Measurements from ENCODE around the gene ATP6V0D1. TPM values are rescaled to one million over a fixed set of nuclear protein-coding genes. Genes with fewer than 3 reads are reported as not detected.
A peak's percentile ranks its signal among the peaks of the same experiment; 100 is the strongest.

The ATP6V0D1 gene
- total and polyA plus RNA-seq, 8 donors: 17.4 to 54.0 (median 32.3) TPM

DNA sequence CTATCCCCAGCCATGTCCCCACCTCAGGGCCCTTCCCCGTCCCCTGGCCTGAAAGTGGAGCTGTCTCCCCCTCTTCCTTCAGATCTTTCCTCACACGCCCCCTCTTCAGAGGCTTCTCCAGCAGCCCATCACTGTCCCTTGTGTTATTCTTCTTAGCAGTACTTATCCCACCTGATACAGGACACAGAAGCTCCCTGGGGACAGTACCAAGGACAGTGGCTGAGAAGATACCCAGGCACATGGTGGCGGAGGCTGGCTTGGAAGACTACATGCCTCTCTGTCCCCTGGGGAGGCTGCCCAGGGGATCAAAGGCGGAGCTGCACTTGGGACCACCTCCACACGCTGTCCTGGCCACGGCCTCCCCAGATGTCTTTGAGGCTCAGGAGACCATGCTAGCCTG is 26.1 kb downstream of the ATP6V0D1 start:
- Histone ChIP-seq H3K27me3 (no peaks in the 10 kb centered on the region), H3K27ac (no peak overlapping the region), H3K4me1 (peaks cover 56 to 68% (median 60%) of the 10 kb centered on the region in 3 donors), H3K9me3 (no peaks in the 10 kb centered on the region), H3K36me3 (peaks cover 0 to 4% (median 0%) of the 10 kb centered on the region in 3 donors), H3K4me3 (no peak overlapping the region)
- TF ChIP-seq CTCF (IDR thresholded peaks at IDR 0.05): no peak
- ATAC-seq: no peak
- no peak for DNase-seq
- no peak for FAIRE-seq
- intact Hi-C loops (cut with DNase I): no loop called here
- WGBS, 2 donors: 90 to 94% methylated on average over 6 of the region's 6 CpGs

GRCh38 chr16:67454104-67454503 is 26.9 kb downstream of the ATP6V0D1 start:
- intact Hi-C loops (cut with DNase I): no loop called here
- Histone ChIP-seq H3K4me3 (no peak overlapping the region), H3K4me1 (peaks cover 49 to 66% (median 53%) of the 10 kb centered on the region in 3 donors), H3K36me3 (peaks cover 0 to 4% (median 0%) of the 10 kb centered on the region in 3 donors), H3K9me3 (no peaks in the 10 kb centered on the region), H3K27ac (peak overlapping the region in 1 of 4 donors; percentile 81), H3K27me3 (no peaks in the 10 kb centered on the region)
- no peak for DNase-seq
- ATAC-seq: no peak
- FAIRE-seq: no peak
- no peak for TF ChIP-seq CTCF (IDR thresholded peaks at IDR 0.05)
- WGBS, 2 donors: 86 to 92% methylated on average over 4 to 5 of the region's 5 CpGs

- no peaks in the 10 kb centered on the region for H3K27me3 ChIP-seq
- H3K4me3 ChIP-seq: no peak overlapping the region
- intact Hi-C loops (cut with DNase I): no loop called here
- peak overlapping the region; percentile 78 to 95 (median 82) for H3K27ac ChIP-seq
- WGBS, 2 donors: 37 to 77% methylated on average over 2 of the region's 2 CpGs
- DNase-seq: peak in 4 of 6 donors; percentile 61 to 74 (median 68)
- H3K4me1 ChIP-seq: peaks cover 37 to 54% (median 41%) of the 10 kb centered on the region in 3 donors
- ATAC-seq: peak; percentile 78 to 88 (median 86)
- no peak for FAIRE-seq
- peaks cover 0 to 4% (median 0%) of the 10 kb centered on the region in 3 donors for H3K36me3 ChIP-seq
- no peak for TF ChIP-seq CTCF (IDR thresholded peaks at IDR 0.05)
- no peaks in the 10 kb centered on the region for H3K9me3 ChIP-seq
Observed at GRCh38 chr16:67451704-67452435, 29.1 kb downstream of the ATP6V0D1 start.

DNA sequence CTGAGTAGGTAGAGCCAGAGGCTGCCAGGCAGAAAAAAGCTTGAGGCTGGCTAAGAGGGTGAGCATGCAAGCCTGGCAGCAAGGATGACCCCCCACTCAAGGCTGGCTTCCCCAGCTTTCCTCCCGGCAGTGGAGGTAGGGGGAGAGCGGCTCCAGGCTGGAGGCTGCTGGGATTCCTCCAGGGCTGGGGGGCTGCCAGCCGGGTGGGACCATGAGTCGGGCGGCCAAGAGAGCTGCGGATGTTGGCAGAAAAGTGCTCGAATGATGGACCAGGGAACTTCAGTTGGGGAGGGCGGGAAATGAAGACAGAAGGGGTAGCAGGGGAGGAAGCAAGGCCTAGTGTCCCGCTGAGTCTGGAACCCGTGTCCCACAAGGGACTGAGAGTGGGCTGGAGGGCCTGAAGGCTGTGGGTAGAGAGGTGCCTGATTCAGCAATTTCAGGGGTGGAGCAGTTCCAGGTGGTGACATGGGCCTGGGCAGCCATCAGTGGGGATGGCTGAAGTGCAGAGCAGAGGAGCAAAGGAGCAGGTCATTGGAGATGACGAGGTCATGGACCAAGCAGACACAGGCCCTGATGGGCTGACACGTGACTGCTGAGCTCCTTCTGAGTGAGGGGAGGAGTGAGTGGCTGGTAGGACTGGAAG is 29.8 kb downstream of the ATP6V0D1 start:
- 84 to 86% methylated on average over 11 to 12 of the region's 12 CpGs for WGBS, 2 donors
- intact Hi-C loops (cut with DNase I): no loop called here
- ATAC-seq (peak in 2 of 4 donors; percentile 2 to 3), DNase-seq (no peak), FAIRE-seq (no peak)
- Histone ChIP-seq H3K27ac (peak overlapping the region; percentile 78 to 95 (median 82)), H3K4me3 (no peak overlapping the region), H3K9me3 (no peaks in the 10 kb centered on the region), H3K36me3 (peaks cover 0 to 4% (median 0%) of the 10 kb centered on the region in 3 donors), H3K27me3 (no peaks in the 10 kb centered on the region), H3K4me1 (peaks cover 39 to 54% (median 43%) of the 10 kb centered on the region in 3 donors)
- no peak for TF ChIP-seq CTCF (IDR thresholded peaks at IDR 0.05)

Measured in pancreas (tissue), 10 donors.